ENCODE results near the gene TMEM38A.
"Not testable (repeated sequence)": the region's sequence is repeated elsewhere in the genome, so short reads cannot be mapped to it uniquely, and the experiment has no call there.

The TMEM38A gene

GRCh38 chr19:16673839-16674238 lies 12.9 kb downstream of the TMEM38A start:
- ATAC-seq = not testable (repeated sequence)

GRCh38 chr19:16676101-16676798 lies 15.3 kb downstream of the TMEM38A start:
- no peak for TF ChIP-seq ZC3H10 (CRISPR knock-in tag; IDR thresholded peaks at IDR 0.05)
- TF ChIP-seq TOX (CRISPR knock-in tag; IDR thresholded peaks at IDR 0.05; ENCODE audit: borderline replicate concordance) = no peak
- TF ChIP-seq, protein P1, sequence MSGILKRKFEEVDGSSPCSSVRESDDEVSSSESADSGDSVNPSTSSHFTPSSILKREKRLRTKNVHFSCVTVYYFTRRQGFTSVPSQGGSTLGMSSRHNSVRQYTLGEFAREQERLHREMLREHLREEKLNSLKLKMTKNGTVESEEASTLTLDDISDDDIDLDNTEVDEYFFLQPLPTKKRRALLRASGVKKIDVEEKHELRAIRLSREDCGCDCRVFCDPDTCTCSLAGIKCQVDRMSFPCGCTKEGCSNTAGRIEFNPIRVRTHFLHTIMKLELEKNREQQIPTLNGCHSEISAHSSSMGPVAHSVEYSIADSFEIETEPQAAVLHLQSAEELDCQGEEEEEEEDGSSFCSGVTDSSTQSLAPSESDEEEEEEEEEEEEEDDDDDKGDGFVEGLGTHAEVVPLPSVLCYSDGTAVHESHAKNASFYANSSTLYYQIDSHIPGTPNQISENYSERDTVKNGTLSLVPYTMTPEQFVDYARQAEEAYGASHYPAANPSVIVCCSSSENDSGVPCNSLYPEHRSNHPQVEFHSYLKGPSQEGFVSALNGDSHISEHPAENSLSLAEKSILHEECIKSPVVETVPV (CRISPR knock-in tag; IDR thresholded peaks at IDR 0.05) = no peak
- no peak for TF ChIP-seq ZNF70 (CRISPR knock-in tag; IDR thresholded peaks at IDR 0.05)
- no peak for TF ChIP-seq ARNTL (CRISPR knock-in tag; IDR thresholded peaks at IDR 0.05; ENCODE audit: borderline replicate concordance, low read depth)
- no peak for TF ChIP-seq ISL1 (CRISPR knock-in tag; IDR thresholded peaks at IDR 0.05)
- no peak for TF ChIP-seq CSDC2 (CRISPR knock-in tag; IDR thresholded peaks at IDR 0.05)
- TF ChIP-seq, protein P2, sequence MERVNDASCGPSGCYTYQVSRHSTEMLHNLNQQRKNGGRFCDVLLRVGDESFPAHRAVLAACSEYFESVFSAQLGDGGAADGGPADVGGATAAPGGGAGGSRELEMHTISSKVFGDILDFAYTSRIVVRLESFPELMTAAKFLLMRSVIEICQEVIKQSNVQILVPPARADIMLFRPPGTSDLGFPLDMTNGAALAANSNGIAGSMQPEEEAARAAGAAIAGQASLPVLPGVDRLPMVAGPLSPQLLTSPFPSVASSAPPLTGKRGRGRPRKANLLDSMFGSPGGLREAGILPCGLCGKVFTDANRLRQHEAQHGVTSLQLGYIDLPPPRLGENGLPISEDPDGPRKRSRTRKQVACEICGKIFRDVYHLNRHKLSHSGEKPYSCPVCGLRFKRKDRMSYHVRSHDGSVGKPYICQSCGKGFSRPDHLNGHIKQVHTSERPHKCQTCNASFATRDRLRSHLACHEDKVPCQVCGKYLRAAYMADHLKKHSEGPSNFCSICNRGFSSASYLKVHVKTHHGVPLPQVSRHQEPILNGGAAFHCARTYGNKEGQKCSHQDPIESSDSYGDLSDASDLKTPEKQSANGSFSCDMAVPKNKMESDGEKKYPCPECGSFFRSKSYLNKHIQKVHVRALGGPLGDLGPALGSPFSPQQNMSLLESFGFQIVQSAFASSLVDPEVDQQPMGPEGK (CRISPR knock-in tag; IDR thresholded peaks at IDR 0.05; ENCODE audit: borderline replicate concordance) = no peak
- TF ChIP-seq ZFP3 (CRISPR knock-in tag; IDR thresholded peaks at IDR 0.05) = no peak
- TF ChIP-seq BACH2 (CRISPR knock-in tag; IDR thresholded peaks at IDR 0.05; ENCODE audit: borderline replicate concordance) = no peak
- no peak for TF ChIP-seq PPARA (CRISPR knock-in tag; IDR thresholded peaks at IDR 0.05; ENCODE audit: borderline replicate concordance)
- TF ChIP-seq GLIS3 (CRISPR knock-in tag; IDR thresholded peaks at IDR 0.05) = no peak
- no peak for TF ChIP-seq SNAI2 (CRISPR knock-in tag; IDR thresholded peaks at IDR 0.05)
- no peak for TF ChIP-seq TCF4 (CRISPR knock-in tag; IDR thresholded peaks at IDR 0.05; ENCODE audit: borderline replicate concordance)
- TF ChIP-seq, protein P3, sequence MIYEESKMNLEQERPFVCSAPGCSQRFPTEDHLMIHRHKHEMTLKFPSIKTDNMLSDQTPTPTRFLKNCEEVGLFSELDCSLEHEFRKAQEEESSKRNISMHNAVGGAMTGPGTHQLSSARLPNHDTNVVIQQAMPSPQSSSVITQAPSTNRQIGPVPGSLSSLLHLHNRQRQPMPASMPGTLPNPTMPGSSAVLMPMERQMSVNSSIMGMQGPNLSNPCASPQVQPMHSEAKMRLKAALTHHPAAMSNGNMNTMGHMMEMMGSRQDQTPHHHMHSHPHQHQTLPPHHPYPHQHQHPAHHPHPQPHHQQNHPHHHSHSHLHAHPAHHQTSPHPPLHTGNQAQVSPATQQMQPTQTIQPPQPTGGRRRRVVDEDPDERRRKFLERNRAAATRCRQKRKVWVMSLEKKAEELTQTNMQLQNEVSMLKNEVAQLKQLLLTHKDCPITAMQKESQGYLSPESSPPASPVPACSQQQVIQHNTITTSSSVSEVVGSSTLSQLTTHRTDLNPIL (CRISPR knock-in tag; IDR thresholded peaks at IDR 0.05; ENCODE audit: low read depth) = no peak
- TF ChIP-seq ESRRG (CRISPR knock-in tag; IDR thresholded peaks at IDR 0.05) = no peak
- no peak for TF ChIP-seq RARB (CRISPR knock-in tag; IDR thresholded peaks at IDR 0.05)
- ATAC-seq = no peak

GRCh38 chr19:16677055-16677454 lies 16.1 kb downstream of the TMEM38A start:
- TF ChIP-seq GLIS3 (CRISPR knock-in tag; IDR thresholded peaks at IDR 0.05) (no peak), SNAI2 (CRISPR knock-in tag; IDR thresholded peaks at IDR 0.05) (no peak), TOX (CRISPR knock-in tag; IDR thresholded peaks at IDR 0.05; ENCODE audit: borderline replicate concordance) (no peak), RARB (CRISPR knock-in tag; IDR thresholded peaks at IDR 0.05) (no peak), ZFP30 (CRISPR knock-in tag; IDR thresholded peaks at IDR 0.05) (no peak), BACH2 (CRISPR knock-in tag; IDR thresholded peaks at IDR 0.05; ENCODE audit: borderline replicate concordance) (no peak), PPARA (CRISPR knock-in tag; IDR thresholded peaks at IDR 0.05; ENCODE audit: borderline replicate concordance) (no peak), TCF4 (CRISPR knock-in tag; IDR thresholded peaks at IDR 0.05; ENCODE audit: borderline replicate concordance) (no peak), ESRRG (CRISPR knock-in tag; IDR thresholded peaks at IDR 0.05) (no peak), TSHZ2 (CRISPR knock-in tag; IDR thresholded peaks at IDR 0.05) (no peak), ZNF8 (CRISPR knock-in tag; IDR thresholded peaks at IDR 0.05) (no peak), CSDC2 (CRISPR knock-in tag; IDR thresholded peaks at IDR 0.05) (no peak), ZNF70 (CRISPR knock-in tag; IDR thresholded peaks at IDR 0.05) (no peak), OSR1 (CRISPR knock-in tag; IDR thresholded peaks at IDR 0.05) (no peak), ARNTL (CRISPR knock-in tag; IDR thresholded peaks at IDR 0.05; ENCODE audit: borderline replicate concordance, low read depth) (no peak)
- TF ChIP-seq, protein P3 (CRISPR knock-in tag; IDR thresholded peaks at IDR 0.05; ENCODE audit: low read depth) = no peak
- TF ChIP-seq, protein P1 (CRISPR knock-in tag; IDR thresholded peaks at IDR 0.05) = no peak
- ATAC-seq = no peak
